GM19351 (cell line): Measurements from ENCODE around the gene LHX3.

ENCODE experiments used
- ATAC-seq: cut with Tn5 transposase; IDR thresholded peaks from one replicate; pipeline ENCODE4 v1.9.1; 2021; ENCODE audit warnings: mild to moderate bottlenecking, moderate library complexity; ENCODE audit not compliant: unreplicated experiment

Gene LHX3

DNA sequence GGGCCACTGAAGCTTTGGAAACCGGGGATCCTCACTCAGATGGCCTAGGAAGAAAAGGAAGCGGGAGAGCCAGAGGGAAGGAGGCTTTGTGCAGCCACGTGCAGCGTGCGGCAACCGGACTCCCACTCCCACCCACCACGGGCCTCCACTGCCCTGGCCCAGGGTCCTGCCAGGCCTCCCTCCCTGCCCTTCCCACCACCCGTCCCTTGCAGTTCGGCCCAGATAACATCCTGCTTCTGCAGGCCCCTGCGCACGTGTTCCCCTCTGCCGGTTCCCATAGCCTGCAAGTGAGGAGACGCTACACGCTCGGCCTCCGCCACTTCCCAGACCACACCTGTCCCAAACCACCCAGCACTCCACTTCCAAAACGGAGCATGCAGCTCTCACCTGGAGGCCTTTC, 4.3 kb upstream of the LHX3 start:
- no peak for ATAC-seq

GRCh38 chr9:136208675-136209074, 3.7 kb upstream of the LHX3 start:
- no peak for ATAC-seq

DNA sequence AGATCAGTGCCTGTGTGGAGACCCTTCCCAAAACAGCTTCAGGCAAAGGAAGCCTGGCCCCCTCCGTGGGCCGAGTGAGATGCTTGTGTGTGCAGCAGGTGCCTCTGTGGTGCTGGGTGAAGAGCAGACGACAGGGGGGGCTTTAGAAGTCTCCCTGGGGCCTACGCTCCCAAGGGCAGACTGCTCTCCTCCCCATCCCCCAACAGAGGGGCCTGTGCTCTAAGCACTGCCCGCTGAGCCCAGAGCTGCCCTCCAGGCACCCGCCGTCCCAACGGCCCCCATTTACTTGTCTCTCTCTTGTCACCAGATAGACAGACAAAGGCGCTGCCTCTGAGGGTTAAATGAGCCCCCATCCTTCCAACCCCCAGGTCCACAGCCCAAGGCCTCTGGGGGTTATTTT, 2.7 kb upstream of the LHX3 start:
- no peak for ATAC-seq

DNA sequence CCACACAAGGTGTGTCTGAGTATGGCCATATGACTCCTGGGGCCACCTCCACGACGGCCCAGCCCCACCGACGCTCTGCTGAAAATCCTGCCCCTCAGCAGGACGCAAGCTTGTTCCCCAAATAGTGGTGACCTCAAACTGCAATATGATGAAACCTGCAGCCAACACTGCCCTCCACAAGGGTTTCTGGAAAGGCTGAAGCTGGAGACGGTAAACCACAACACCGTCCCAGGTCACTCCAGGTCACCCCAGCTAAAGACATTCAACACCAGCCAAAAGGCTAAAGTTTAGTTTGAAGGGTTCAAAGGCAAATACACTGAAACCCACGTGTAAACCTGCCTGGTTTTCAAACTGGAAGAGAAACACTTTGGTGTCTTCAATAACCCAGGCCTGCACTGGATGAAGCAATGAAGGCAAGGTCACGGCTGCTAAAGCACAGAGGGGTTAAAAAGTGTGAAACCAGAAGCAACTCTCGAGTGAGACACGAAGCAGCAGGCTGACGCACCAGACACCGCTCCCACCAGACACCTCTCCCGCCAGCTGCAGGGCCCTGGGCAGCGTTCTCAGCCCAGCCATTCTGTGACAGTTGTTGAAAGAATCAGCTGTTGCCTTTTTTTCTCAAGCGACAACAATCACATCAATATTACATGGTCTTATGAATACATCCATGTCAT, 1.8 kb upstream of the LHX3 start:
- ATAC-seq = no peak

DNA sequence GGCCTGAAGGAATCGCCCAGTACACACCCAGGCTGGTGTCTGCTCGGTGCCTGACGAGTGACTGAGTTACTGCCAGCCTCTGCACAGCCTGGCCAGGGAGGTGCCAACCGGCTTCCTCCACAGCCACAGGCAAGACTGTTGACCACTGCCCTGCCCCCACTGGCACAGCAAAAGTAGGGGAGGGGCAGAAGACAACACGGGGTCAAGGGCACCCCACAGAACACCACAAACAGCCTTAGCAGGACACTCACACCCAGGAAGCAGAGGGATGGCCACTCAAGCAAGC, 722 bp upstream of the LHX3 start:
- ATAC-seq = no peak

GRCh38 chr9:136204145-136204805, 653 bp downstream of the LHX3 start:
- ATAC-seq = no peak

GRCh38 chr9:136203408-136204144, 1.4 kb downstream of the LHX3 start:
- no peak for ATAC-seq

DNA sequence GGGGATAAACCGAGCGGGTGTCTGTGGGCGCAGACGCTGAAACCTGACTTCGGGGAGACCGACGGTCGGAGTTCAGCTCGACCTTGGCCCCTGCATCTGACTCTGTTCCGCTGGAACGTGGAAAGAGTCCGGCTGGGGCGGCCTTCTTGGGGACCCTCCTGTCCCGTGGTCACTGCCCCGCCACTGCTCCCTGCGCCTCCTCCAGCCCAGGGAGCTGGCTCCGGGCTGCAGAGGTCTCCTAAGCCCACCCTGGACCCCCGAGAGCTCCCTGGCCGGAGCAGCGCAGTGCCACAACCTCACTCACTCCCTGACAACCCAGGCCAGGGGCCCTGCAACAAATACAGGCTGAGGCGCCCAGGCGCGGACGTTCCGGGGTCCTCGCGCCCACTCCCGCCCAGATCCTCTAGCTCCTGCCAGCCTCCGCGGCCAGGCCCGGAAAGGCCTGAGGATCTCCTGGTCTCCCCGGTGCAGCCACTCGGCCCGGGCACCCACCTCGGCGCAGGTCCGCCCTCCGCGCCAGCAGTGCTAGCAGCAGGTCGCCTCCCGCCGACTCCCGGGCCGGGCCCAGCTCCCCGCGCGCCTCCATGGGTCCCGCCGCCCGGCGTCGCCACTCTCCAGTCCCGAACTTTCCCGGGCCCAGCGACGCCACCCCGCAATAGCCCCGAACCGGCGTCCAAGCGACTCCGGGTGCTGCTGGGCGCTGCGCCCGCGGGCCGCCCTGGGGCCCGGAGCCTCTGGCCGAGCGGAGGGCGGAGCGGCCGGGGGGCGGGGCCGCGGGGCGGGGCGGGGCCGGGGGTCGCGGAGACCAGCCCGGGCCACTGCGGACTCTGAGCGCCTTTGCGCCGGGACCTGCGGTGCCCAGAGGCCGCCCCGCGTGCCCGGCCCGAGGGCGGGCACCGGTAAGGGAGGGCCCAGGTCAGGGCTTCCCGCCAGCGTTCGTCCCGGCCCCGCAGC, 2.2 kb downstream of the LHX3 start:
- no peak for ATAC-seq

GRCh38 chr9:136201609-136202453, 3.1 kb downstream of the LHX3 start:
- no peak for ATAC-seq

- ATAC-seq = no peak
These were observed 3.8 kb downstream of the LHX3 start for GRCh38 chr9:136201174-136201573.

- ATAC-seq = no peak
These were observed 4.5 kb downstream of the LHX3 start for GRCh38 chr9:136200424-136200823.

DNA sequence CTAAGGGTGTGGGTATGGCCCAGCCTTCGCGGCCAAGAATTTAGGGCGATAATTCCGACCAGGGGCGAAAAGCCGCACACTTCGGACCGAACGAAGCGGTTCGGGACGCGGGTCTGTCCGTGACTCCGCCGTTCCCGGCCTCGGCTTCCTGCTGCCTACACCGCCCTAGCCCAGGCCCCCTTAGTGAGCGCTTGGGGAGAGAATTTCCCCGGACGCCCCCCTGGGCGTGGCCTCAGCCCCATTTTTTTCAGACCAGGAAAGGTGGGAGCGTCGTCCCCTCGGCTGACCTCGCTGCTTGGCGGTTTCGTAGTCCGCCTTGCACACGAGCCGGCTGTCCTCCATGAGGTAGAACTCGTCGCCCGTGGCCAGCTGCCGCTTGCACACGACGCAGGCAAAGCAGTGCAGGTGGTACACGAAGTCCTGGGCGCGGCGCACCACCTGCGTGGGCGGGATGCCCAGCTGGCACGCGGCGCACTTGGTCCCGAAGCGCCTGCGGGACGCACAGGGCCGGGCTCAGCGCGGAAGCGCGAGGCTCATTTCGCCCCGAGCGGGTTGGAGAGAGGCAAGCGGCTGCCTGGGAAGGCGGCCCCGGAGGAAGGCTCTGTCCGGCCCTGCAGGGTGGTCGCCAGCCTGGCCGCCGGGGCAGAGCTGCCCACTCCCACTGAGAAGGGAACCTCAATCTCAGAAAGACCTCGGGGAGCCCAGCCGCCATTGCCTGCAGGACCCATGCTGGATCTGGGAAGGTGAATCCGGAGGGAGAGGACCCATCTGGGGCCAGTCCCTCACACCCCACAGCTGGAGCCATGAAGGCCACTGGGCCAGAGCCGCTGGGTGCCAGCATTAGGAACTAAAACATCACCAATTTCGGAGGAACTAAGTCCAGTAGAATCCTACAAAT, 5.3 kb downstream of the LHX3 start:
- ATAC-seq = no peak

DNA sequence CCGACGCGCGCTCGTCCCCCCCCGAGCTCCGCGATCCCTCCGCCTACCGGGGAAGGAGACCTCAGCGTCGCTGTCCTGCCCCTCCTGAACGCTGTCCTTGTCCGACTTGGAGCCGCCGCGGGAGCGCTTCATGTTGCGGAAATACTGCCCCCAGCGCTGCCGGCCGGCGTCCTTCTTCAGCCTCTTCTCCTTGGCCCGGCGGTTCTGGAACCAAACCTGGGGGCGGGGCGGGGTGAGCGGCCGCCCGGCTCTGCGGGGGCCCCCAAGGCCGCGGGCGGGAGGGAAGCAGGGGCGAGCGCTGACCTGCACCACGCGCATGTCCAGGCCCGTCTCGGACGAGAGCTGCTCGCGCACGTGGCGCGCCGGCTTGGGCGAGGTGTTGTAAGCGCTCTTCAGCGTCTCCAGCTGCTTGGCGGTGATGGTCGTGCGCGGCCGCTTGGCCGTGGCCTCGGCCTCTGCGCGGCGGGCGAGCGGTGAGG, 6.3 kb downstream of the LHX3 start:
- no peak for ATAC-seq

- ATAC-seq = no peak
These were observed 6.9 kb downstream of the LHX3 start for GRCh38 chr9:136197930-136198604.

- no peak for ATAC-seq
These were observed 7.6 kb downstream of the LHX3 start for GRCh38 chr9:136197084-136197875.

- no peak for ATAC-seq
These were observed 8.4 kb downstream of the LHX3 start for GRCh38 chr9:136196404-136197083.

DNA sequence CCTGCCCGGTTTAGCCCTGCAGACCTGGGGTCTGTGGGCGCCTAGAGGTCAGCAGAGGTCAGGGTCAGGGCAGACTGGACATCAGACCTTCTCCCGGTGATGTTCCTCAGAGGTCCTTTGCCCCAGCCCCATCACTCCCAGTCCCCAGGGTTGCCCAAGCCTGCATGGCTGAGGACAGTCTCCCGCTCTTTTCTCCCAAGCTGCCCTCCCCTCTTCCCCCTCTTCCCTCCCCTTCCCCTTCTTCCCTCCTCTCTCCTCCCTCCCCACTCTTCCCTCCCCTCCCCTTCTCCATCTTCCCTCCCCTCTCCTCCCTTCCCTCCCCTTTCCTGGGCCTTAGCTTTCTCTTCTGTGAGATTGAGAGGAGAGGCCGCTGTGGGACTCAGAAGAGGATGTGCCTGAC, 10.4 kb downstream of the LHX3 start:
- no peak for ATAC-seq
